HG03354 (cell line): ENCODE data around the gene SKIC2.
A peak's percentile ranks its signal among the peaks of the same experiment; 100 is the strongest.

Experiments used
- ATAC-seq: cut with Tn5 transposase; IDR thresholded peaks from one replicate; pipeline ENCODE4 v1.9.1; 2021; ENCODE audit warnings: mild to moderate bottlenecking; ENCODE audit not compliant: unreplicated experiment, poor library complexity, severe bottlenecking

The SKIC2 gene

DNA sequence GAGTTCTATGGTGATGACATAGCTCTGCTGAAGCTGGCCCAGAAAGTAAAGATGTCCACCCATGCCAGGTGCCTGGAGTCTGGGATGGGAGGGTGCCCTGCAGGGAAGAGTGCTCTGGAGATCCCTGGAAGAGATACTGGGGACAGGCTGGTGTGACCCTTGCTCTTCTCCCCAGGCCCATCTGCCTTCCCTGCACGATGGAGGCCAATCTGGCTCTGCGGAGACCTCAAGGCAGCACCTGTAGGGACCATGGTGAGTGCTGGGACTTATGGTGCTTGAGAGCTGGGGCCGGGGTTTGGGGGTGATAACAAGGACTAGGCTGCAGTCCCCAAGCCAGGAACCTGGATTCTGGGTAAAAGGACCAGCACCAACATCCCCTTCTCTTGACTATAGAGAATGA, 15.2 kb upstream of the SKIC2 start:
- ATAC-seq: no peak

DNA sequence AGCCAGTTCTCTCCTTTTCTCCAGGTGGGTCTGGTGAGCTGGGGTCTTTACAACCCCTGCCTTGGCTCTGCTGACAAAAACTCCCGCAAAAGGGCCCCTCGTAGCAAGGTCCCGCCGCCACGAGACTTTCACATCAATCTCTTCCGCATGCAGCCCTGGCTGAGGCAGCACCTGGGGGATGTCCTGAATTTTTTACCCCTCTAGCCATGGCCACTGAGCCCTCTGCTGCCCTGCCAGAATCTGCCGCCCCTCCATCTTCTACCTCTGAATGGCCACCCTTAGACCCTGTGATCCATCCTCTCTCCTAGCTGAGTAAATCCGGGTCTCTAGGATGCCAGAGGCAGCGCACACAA, 13.8 kb upstream of the SKIC2 start:
- ATAC-seq: no peak

DNA sequence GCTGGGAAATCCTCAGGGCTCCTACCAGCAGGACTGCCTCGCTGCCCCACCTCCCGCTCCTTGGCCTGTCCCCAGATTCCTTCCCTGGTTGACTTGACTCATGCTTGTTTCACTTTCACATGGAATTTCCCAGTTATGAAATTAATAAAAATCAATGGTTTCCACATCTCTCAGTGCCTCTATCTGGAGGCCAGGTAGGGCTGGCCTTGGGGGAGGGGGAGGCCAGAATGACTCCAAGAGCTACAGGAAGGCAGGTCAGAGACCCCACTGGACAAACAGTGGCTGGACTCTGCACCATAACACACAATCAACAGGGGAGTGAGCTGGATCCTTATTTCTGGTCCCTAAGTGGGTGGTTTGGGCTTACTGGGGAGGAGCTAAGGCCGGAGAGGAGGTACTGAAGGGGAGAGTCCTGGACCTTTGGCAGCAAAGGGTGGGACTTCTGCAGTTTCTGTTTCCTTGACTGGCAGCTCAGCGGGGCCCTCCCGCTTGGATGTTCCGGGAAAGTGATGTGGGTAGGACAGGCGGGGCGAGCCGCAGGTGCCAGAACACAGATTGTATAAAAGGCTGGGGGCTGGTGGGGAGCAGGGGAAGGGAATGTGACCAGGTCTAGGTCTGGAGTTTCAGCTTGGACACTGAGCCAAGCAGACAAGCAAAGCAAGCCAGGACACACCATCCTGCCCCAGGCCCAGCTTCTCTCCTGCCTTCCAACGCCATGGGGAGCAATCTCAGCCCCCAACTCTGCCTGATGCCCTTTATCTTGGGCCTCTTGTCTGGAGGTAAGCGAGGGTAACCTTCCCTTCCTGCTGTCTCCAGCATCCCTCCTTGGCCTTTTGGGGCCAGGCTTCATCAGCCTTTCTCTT, 13.2 kb upstream of the SKIC2 start, which contains the start of gene CFB:
Gene CFB, plus strand, starts transcription at position 589 of the 863 bp plus-strand sequence. Its CDS starts 127 bp downstream, at position 716.
- ATAC-seq: no peak

DNA sequence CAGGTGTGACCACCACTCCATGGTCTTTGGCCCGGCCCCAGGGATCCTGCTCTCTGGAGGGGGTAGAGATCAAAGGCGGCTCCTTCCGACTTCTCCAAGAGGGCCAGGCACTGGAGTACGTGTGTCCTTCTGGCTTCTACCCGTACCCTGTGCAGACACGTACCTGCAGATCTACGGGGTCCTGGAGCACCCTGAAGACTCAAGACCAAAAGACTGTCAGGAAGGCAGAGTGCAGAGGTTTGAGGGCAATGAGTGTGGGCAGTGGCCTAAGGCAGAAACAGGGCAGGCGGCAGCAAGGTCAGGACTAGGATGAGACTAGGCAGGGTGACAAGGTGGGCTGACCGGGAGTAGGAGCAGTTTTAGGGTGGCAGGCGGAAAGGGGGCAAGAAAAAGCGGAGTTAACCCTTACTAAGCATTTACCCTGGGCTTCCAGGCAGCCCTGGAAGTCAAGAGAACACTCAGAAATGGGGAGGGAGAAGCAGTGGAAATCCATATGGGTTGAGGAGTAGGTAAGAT, 12.5 kb upstream of the SKIC2 start:
- no peak for ATAC-seq

DNA sequence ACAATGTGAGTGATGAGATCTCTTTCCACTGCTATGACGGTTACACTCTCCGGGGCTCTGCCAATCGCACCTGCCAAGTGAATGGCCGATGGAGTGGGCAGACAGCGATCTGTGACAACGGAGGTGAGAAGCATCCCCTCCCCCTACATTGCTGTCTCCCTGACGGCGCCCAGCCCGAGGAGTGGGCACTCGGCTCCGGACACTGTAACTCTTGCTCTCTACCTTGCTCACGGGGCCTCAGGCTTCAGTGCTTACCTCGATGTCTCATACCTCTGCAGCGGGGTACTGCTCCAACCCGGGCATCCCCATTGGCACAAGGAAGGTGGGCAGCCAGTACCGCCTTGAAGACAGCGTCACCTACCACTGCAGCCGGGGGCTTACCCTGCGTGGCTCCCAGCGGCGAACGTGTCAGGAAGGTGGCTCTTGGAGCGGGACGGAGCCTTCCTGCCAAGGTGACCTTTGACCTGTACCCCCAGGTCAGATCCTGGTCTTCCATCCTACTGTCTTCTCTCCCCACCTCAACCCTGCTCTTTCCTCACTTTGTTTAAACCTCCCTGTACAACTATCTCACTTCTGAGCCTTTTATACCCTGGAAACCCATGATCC, 11.8 kb upstream of the SKIC2 start:
- no peak for ATAC-seq

DNA sequence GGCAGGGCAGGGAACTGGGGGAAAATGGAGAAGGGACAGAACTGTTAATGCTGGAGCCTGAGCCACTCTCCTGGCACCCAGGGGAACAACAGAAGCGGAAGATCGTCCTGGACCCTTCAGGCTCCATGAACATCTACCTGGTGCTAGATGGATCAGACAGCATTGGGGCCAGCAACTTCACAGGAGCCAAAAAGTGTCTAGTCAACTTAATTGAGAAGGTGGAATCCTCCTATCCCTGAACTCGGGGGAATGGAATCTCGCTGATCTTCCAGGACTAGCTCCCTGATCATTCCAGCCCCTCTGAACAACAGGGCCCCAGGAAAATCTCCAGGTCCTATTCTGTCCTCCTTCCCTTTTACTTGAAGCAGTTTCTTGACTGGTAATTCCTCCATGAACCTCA, 11.1 kb upstream of the SKIC2 start:
- ATAC-seq: no peak

DNA sequence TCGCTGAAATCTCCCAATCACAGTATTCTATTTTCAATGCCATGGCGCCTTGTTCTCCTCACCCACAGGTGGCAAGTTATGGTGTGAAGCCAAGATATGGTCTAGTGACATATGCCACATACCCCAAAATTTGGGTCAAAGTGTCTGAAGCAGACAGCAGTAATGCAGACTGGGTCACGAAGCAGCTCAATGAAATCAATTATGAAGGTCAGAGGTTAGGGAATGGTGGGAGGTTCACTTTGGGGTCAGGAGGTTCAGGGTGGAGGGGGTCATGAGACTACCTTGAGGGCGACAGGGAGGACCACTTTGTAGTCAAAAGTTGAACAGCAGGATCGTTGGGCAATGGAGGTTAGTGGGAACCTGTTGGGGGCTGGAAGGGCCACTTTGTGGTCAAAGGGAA, 10.7 kb upstream of the SKIC2 start:
- ATAC-seq: no peak

DNA sequence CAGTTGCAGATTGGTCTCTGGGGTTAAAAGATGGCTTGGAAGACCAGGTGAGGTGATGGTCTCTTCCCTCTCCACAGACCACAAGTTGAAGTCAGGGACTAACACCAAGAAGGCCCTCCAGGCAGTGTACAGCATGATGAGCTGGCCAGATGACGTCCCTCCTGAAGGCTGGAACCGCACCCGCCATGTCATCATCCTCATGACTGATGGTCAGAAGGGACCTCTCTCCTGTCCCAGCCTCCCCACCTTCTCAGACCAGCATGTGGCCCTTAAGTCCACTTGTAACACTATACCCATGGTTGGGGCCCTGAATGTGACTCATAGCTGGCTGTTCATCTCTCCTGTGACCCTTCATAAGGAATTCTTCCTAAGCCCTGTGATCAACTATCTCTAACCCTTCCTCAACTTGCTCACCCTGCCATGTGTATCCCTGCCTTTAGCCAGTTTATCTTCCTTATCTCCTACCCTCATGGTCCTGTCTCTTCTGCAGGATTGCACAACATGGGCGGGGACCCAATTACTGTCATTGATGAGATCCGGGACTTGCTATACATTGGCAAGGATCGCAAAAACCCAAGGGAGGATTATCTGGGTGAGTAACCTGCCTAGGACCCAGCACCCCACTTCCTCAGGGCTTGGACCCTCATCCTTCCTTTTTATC, 10.1 kb upstream of the SKIC2 start:
- no peak for ATAC-seq

DNA sequence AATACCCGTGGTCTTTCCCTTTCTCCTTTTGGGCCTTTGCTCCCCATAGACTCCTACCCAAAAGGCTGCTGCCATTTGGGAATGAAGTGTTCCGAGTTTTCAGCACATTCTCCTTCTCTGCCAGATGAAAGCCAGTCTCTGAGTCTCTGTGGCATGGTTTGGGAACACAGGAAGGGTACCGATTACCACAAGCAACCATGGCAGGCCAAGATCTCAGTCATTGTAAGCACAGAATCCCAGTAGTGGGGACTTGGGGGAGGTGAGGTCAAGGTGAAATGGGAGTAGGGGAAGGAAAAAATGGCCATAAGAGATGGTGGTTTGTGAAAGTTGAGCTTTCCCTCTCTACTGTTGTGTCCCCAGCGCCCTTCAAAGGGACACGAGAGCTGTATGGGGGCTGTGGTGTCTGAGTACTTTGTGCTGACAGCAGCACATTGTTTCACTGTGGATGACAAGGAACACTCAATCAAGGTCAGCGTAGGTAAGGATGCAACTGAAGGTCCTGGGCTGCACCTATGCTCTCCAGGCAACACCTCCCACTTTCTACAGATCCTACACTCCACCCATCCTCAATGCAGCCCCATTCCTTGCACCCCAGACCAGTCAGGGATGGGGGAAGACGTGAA, 8.9 kb upstream of the SKIC2 start:
- ATAC-seq: no peak

DNA sequence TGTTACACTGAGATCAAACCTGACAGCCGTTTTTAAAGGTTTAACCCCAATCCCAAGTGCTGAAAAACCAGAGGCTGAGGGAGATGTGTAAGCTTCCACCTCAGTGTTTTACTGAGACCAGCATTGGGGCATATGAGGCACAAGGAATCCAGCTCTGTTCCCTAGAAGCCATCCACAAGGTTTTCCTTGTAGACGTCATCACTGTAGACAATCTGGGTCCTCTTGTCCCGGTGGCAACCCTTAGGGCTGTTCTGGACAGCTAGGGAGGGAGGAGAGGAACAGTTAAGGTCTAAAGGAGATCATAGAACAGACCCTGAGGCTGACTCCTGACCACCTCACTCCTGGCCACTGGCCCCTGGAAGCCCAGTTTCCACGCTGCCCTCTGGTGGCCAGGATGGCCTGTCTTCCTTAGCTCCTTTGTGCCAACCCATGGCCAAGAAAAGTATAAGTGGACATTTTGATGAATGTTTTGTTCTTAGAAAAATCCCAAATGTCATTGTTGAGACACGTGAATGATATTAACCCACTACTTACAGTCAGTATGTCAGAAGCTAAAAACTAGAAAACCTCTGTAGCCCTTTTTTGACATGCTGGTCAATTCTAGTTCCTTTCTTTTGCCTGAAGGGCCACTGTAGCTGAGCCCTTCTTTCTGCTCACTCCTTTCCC, 6.7 kb upstream of the SKIC2 start:
- no peak for ATAC-seq

DNA sequence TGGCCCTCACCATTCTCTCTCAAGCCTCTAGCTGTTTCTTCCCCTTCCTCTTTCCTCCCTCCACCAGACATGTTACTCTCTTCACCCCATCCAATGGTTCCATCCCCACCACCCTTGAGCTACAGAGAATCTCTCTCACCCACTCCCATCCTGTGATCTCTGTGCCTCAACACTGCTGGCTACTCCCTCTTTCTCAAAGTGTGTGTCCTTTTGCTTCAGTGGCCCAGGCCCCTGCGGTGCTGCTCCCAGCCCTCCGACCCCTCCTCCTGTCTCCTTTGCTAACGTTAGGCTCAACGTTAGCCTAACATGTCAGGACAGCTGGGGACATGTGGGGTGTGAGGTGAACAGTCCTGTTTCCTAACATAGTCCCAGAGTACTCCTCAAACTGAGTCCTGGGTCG, 6.1 kb upstream of the SKIC2 start:
- no peak for ATAC-seq

DNA sequence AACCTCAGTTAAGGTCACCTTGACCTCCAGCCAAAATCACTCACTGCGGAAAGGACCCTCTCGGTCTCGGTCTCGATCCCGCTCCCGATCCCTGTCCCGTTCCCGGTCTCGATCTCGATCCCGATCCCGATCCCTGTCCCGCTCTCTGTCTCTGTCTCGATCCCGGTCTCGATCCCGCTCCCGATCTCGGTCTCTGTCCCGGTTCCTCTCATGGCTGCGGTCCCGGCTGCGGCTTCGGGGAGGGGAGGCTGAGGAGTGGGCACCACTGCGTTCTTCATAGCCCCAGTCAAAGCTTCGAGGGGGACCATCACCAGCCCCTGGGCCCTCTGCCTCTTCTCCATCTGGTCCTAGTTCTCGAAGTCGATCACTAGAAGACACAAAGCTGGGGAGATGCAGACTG, 4.5 kb upstream of the SKIC2 start:
- no peak for ATAC-seq

DNA sequence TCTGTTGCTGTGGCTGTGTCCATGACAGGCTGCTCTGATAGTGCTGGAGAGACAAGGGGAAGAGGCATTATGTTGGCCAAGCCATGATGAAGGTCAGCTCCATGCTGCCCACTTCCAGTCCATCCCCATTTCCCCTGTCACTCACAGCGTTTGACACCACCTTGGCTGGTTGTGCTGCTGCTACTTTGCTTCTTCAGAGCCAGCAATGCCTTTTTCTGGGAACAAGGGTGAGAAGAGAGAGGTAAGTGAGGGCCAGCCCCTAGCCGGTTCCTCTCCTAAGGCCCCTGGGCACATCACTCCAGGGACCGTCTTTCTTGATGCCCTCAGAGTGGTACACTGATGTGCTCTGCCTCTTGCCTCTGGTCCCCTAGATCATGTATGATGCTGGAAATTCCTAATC, 2.2 kb upstream of the SKIC2 start:
- ATAC-seq: no peak

DNA sequence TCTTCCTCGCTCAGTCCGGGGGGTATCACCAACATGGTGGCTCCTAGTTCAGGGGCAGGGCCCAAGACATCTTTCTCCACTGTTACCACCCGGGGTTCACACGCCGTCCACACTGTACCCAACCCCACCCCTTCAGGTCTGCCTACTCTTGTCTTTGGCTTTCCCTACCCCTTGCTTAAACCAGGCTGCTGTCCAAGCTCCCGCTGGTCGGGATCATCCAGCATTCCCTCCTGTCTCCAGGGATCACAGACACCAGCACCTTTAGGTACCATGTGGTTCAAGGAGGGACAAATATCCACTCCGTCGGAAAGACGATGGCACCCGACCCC, 599 bp upstream of the SKIC2 start:
- ATAC-seq: peak; percentile 11

DNA sequence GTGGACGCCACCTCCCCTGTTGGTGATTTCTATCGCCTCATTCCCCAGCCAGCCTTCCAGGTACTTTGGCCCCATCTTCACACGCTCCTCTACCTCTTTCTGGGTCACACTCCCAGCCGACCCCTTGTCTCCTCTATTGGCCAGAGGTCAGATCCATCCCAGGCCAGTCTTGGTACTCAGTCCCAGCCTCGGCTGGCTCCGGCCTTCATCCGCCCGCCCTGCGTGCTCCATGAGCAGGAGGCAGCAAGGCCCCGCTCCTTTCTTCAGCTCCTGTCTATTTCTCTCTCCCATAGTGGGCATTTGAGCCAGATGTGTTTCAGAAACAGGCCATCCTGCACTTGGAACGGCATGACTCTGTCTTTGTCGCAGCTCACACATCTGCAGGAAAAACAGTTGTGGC, 2.6 kb downstream of the SKIC2 start:
- no peak for ATAC-seq

DNA sequence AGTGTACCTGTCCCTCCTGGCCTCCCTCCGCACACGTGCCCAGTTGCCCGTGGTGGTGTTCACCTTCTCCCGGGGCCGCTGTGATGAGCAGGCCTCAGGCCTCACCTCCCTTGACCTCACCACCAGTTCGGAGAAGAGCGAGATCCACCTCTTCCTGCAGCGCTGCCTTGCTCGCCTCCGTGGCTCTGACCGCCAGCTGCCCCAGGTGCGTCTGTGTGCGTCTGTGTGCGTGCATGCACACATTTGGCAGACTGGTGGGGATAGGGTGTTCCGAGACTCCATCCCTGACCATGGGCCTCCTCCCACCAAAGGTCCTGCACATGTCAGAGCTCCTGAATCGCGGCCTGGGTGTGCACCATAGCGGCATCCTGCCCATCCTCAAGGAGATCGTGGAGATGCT, 4.9 kb downstream of the SKIC2 start:
- no peak for ATAC-seq

DNA sequence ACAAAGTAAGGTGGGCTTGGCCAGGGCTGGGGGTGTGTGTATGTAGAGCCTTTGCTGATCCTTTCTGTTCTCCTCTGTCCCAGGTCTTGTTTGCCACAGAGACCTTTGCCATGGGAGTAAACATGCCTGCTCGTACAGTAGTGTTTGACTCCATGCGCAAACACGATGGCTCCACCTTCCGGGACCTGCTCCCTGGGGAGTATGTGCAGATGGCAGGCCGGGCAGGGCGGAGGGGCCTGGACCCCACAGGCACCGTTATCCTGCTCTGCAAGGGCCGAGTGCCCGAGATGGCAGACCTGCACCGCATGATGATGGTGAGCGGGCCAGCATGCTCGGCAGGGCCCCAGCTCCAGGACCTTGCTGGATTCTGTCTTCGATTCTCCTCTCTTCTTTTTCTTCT, 6.7 kb downstream of the SKIC2 start:
- ATAC-seq: no peak

DNA sequence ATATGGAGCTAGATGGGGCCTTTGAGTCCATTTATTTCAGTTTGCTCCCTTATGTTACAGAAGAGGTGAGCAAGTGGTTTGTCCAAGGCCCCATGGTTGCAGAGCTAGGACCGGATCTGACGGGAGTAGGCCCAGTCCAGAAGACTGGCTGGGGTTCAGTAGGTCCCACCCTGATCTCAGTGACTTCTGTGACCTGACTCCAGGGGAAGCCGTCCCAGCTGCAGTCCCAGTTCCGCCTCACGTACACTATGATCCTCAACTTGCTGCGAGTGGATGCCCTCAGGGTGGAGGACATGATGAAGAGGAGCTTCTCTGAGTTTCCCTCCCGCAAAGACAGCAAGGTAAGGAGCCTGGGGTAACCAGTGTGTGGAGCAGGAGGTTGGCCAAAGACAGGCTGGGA, 7.5 kb downstream of the SKIC2 start:
- ATAC-seq: no peak

DNA sequence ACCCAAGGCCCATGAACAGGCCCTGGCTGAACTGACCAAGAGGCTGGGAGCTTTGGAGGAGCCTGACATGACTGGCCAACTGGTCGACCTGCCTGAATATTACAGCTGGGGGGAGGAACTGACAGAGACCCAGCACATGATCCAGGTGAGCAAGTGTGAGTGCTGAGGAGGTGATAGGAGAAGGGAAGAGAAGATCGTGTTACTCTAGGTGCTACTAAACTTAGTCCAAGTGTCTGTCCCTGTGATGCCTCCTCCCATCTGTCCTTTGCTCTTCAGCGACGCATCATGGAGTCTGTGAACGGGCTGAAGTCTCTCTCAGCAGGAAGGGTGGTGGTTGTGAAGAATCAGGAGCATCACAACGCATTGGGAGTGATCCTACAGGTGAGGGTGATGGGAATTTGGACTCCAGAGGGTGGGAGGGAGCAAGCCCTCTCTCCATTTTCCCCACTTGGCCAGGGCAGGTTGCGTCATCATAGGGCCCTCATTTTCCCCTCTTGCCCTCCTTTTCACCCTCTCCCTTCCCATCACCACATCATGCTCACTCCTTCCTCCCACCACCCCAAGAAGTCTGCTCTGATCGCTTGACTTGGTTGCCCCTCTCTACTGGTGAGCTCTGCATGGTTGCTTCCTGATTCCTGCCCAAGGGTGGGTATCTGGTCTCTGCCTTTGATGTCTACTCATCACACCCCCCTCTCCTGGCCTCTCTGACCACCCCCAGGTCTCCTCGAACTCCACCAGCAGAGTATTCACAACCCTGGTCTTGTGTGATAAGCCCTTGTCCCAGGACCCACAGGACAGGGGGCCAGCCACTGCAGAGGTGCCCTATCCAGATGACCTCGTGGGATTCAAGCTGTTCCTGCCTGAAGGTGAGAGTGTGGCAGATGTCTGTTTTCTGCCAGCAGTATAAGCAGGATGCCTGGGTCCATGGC, 8.3 kb downstream of the SKIC2 start:
- ATAC-seq: no peak
